IMR-90 (cell line): Measurements from ENCODE around the gene HMG20B. TPM values are rescaled to one million over a fixed set of nuclear protein-coding genes. Genes with fewer than 3 reads are reported as not detected.

ENCODE experiments used
- ATAC-seq: fragments of 200-7000 bp; cut with Tn5 transposase; 2 replicates; pipeline ENCODE4 v1.9.1; 2020; ENCODE audit warnings: low read depth, mild to moderate bottlenecking, moderate library complexity
- BruUV-seq: library from RNA; stranded (reverse); fragments of 400-500 nt; replicated peaks from 2 replicates; lab custom pipeline; 2021; lab: Mats Ljungman, UMichigan
- CTCF ChIA-PET: fragments of 300-600 bp; formaldehyde crosslinking; extraction: SDS; loops from one replicate; lab custom pipeline; 2021; ENCODE audit warnings: antibody characterized with exemption; lab: Yijun Ruan, JAX
- POLR2A ChIA-PET: fragments of 300-600 bp; sonication (Branson Sonifier 250); formaldehyde crosslinking; loops from one replicate; lab custom pipeline; 2022; ENCODE audit warnings: antibody characterized with exemption; ENCODE audit not compliant: unreplicated experiment; lab: Charles Lee
- DNase-seq: peaks from one replicate; pipeline ENCODE4 v3.0.0; 2013
- H2AFZ ChIP-seq: replicated peaks from 2 replicates; pipeline ENCODE3; 2013; ENCODE audit warnings: low read length, mild to moderate bottlenecking; ENCODE audit not compliant: poor library complexity
- H2AK5ac ChIP-seq: 2 replicates; pipeline ENCODE4 v1.6.1; 2013; ENCODE audit warnings: low read depth, low read length, inconsistent platforms
- H2AK9ac ChIP-seq: replicated peaks from 2 replicates; pipeline ENCODE3; 2013; ENCODE audit warnings: mild to moderate bottlenecking, low read depth, low read length, moderate library complexity; ENCODE audit not compliant: poor library complexity
- H2BK120ac ChIP-seq: 2 replicates; pipeline ENCODE4 v1.6.1; 2013; ENCODE audit warnings: low read depth, low read length, inconsistent platforms
- H2BK15ac ChIP-seq: 3 replicates; pipeline ENCODE4 v1.6.1; 2013; ENCODE audit warnings: low read depth, low read length, inconsistent platforms
- H2BK20ac ChIP-seq: 2 replicates; pipeline ENCODE4 v1.6.1; 2013; ENCODE audit warnings: low read depth, mild to moderate bottlenecking, inconsistent platforms, low read length, moderate library complexity
- H2BK5ac ChIP-seq: 2 replicates; pipeline ENCODE4 v1.6.1; 2013; ENCODE audit warnings: mild to moderate bottlenecking, low read depth, low read length, inconsistent platforms; ENCODE audit not compliant: poor library complexity, severe bottlenecking
- H3K14ac ChIP-seq: replicated peaks from 2 replicates; pipeline ENCODE4 v1.6.1; 2013; ENCODE audit warnings: low read depth, low read length, inconsistent platforms
- H3K18ac ChIP-seq: 2 replicates; pipeline ENCODE4 v1.6.1; 2013; ENCODE audit warnings: low read depth, low read length, control low read depth
- H3K23ac ChIP-seq: 2 replicates; pipeline ENCODE4 v1.6.1; 2013; ENCODE audit warnings: low read depth, low read length, inconsistent platforms
- H3K27ac ChIP-seq: 2 replicates; pipeline ENCODE4 v1.5.1; 2013; ENCODE audit warnings: mild to moderate bottlenecking, control low read depth, low read length; ENCODE audit not compliant: insufficient read depth
- H3K27me3 ChIP-seq: 2 replicates; pipeline ENCODE4 v1.6.1; 2013; ENCODE audit warnings: low read length; ENCODE audit not compliant: control insufficient read depth, insufficient read depth
- H3K36me3 ChIP-seq: 2 replicates; pipeline ENCODE4 v1.6.1; 2013; ENCODE audit warnings: low read length, mixed read lengths; ENCODE audit not compliant: control insufficient read depth, insufficient read depth
- H3K4ac ChIP-seq: 2 replicates; pipeline ENCODE4 v1.6.1; 2013; ENCODE audit warnings: low read depth, low read length, inconsistent platforms
- H3K4me1 ChIP-seq: 2 replicates; pipeline ENCODE4 v1.6.1; 2013; ENCODE audit warnings: low read length, mixed read lengths; ENCODE audit not compliant: control insufficient read depth, insufficient read depth
- H3K4me2 ChIP-seq: 2 replicates; pipeline ENCODE4 v1.6.1; 2013; ENCODE audit warnings: low read depth, mild to moderate bottlenecking, control low read depth, low read length, moderate library complexity
- H3K4me3 ChIP-seq: 2 replicates; pipeline ENCODE4 v1.5.1; 2013; ENCODE audit warnings: low read depth, mild to moderate bottlenecking, control low read depth, low read length, moderate library complexity; ENCODE audit not compliant: insufficient read depth
- H3K56ac ChIP-seq: 2 replicates; pipeline ENCODE4 v1.6.1; 2013; ENCODE audit warnings: low read length, inconsistent platforms; ENCODE audit not compliant: insufficient read depth; ENCODE audit errors: extremely low read depth
- H3K79me1 ChIP-seq, 2 experiments: 2 replicates each; pipeline ENCODE4 v1.6.1; 2013; ENCODE audit warnings: low read length in 2 of 2, inconsistent platforms in 1 of 2, low read depth in 1 of 2
- H3K9ac ChIP-seq: 2 replicates; pipeline ENCODE4 v1.6.1; 2013; ENCODE audit warnings: low read depth, low read length, control low read depth
- H3K9me1 ChIP-seq: 2 replicates; pipeline ENCODE4 v1.6.1; 2013; ENCODE audit warnings: low read length, inconsistent platforms; ENCODE audit not compliant: insufficient read depth
- H3K9me3 ChIP-seq: 2 replicates; pipeline ENCODE4 v1.6.1; 2013; ENCODE audit warnings: low read length; ENCODE audit not compliant: control insufficient read depth, insufficient read depth
- H4K20me1 ChIP-seq: 2 replicates; pipeline ENCODE4 v1.6.1; 2013; ENCODE audit warnings: low read length, inconsistent platforms; ENCODE audit not compliant: insufficient read depth
- H4K5ac ChIP-seq: 2 replicates; pipeline ENCODE4 v1.6.1; 2013; ENCODE audit warnings: mild to moderate bottlenecking, low read depth, low read length, control low read depth
- H4K8ac ChIP-seq, 2 experiments: 2 replicates each; pipeline ENCODE4 v1.6.1; 2013; ENCODE audit warnings: low read depth in 2 of 2, low read length in 2 of 2, control low read depth in 1 of 2, inconsistent platforms in 1 of 2
- H4K91ac ChIP-seq: 2 replicates; pipeline ENCODE4 v1.6.1; 2013; ENCODE audit warnings: low read depth, low read length, inconsistent platforms; ENCODE audit not compliant: insufficient read depth
- CTCF ChIP-seq: conservative IDR thresholded peaks from 2 replicates; pipeline ENCODE4 v1.5.1; 2012; ENCODE audit warnings: mild to moderate bottlenecking, low read depth, low read length, improper control_type of control experiment
- MAZ ChIP-seq: IDR thresholded peaks from 2 replicates; pipeline ENCODE4 v1.6.1; 2012; ENCODE audit warnings: low read depth, mild to moderate bottlenecking, low read length, improper control_type of control experiment, moderate library complexity, borderline replicate concordance
- MXI1 ChIP-seq: IDR thresholded peaks from 2 replicates; pipeline ENCODE4 v1.6.1; 2012; ENCODE audit warnings: low read depth, mild to moderate bottlenecking, low read length, moderate library complexity, borderline replicate concordance
- RAD21 ChIP-seq: IDR thresholded peaks from 2 replicates; pipeline ENCODE4 v1.6.1; 2012; ENCODE audit warnings: low read length, improper control_type of control experiment
- USF2 ChIP-seq: fragments of 150-350 bp; IDR thresholded peaks from 2 replicates; pipeline ENCODE4 v1.6.1; 2017; ENCODE audit warnings: mild to moderate bottlenecking, antibody characterized with exemption, low read length, low read depth
- WGBS, 2 experiments: methylation state at CpG; one replicate each; pipeline versions ENCODE4 v1.1.5 to v1.1.7; 2013; ENCODE audit warnings: missing lambda C conversion rate in 2 of 2; ENCODE audit not compliant: insufficient read length in 1 of 2; ENCODE audit errors: extremely low coverage in 2 of 2; 5-methylcytosine and 5-hydroxymethylcytosine counted together
- dilution Hi-C: fragments of 300-500 bp; cut with HindIII; formaldehyde crosslinking; loops from one replicate; pipeline ENCODE4 v1.14.3; 2018; ENCODE audit warnings: low sequenced_read_pairs; ENCODE audit not compliant: unreplicated experiment
- in situ Hi-C: fragments of 300-500 bp; cut with MboI; formaldehyde crosslinking; loops from 3 replicates; pipeline ENCODE4 v1.14.3; 2019; ENCODE audit warnings: low sequenced_read_pairs, inconsistent platforms, mixed read lengths
- intact Hi-C: fragments of 100-400 bp; cut with micrococcal nuclease; formaldehyde crosslinking; loops from 2 replicates; pipeline ENCODE4 v1.10.0; 2022
- polyA plus RNA-seq, 3 experiments: library from polyadenylated mRNA; depleted of rRNA; stranded (reverse); fragments of >200 nt; gene quantifications; 2 replicates each; pipeline ENCODE4 v1.2.3, GENCODE V29; 2012; ENCODE audit warnings: low replicate concordance in 1 of 3
- total RNA-seq: library from RNA; depleted of rRNA; stranded (reverse); fragments of >200 nt; gene quantifications from 2 replicates; pipeline ENCODE4 v1.2.3, GENCODE V29; 2012

HMG20B gene
- total and polyA plus RNA-seq, 2 of the 4 experiments (the other 2 are of a cell fraction): 57.5 to 63.8 TPM

GRCh38 chr19:3573858-3574637 lies 1.3 kb downstream of the HMG20B start:
- H2BK15ac ChIP-seq: no peak overlapping the region
- H4K5ac ChIP-seq: peak overlapping the region; percentile 48; the same call in 1 of the 2 replicates
- no peaks in the 10 kb centered on the region for H3K27me3 ChIP-seq
- H3K4me1 ChIP-seq: no peaks in the 10 kb centered on the region
- dilution Hi-C loops (no loop called here), in situ Hi-C loops (no loop called here), intact Hi-C loops (no loop called here)
- no peak overlapping the region for H3K14ac ChIP-seq
- CTCF ChIA-PET: interaction anchor here (0.6 kb wide), 1 partner anchor 690 kb away, joined by 6 read pairs; no protein-coding TSS in a partner anchor
- H2AK9ac ChIP-seq: peak overlapping the region; percentile 33
- DNase-seq (peak; percentile 93), ATAC-seq (peak; percentile 65)
- peak overlapping the region; percentile 30 for H2BK5ac ChIP-seq
- no peak overlapping the region for H3K9ac ChIP-seq
- H3K23ac ChIP-seq: 0 out of 2 replicates have a peak overlapping the region, but pooled peaks have one; percentile 59
- H3K4me3 ChIP-seq: peak overlapping the region; percentile 87
- WGBS, 2 experiments: 75% methylated on average over 25 of the region's 55 CpGs; no CpG with 5 or more reads in 1 of the 2 experiments
- H3K18ac ChIP-seq: no peak overlapping the region
- BruUV-seq: no TSS peak
- peak overlapping the region; percentile 79 for H2AFZ ChIP-seq
- H3K4me2 ChIP-seq: peak overlapping the region; percentile 87; the same call in 1 of the 2 replicates
- POLR2A ChIA-PET: interaction anchor here (0.9 kb wide), 1 partner anchor 897 kb away, joined by 3 read pairs; no protein-coding TSS in a partner anchor
- peaks cover 7 to 22% of the 10 kb centered on the region in 2 experiments; a peak in 3 of 4 replicates for H3K79me1 ChIP-seq
- TF ChIP-seq MXI1 (no peak), USF2 (0 out of 2 replicates have a peak, but pooled peaks have one; percentile 29), CTCF (no peak), MAZ (peak; percentile 37; the same call in 1 of the 2 replicates), RAD21 (no peak)
- peaks cover 10% of the 10 kb centered on the region; the same call in 1 of the 2 replicates for H4K20me1 ChIP-seq
- peaks cover 4% of the 10 kb centered on the region for H3K9me1 ChIP-seq
- H3K9me3 ChIP-seq: no peaks in the 10 kb centered on the region
- peak overlapping the region; percentile 70 for H2AK5ac ChIP-seq
- H3K4ac ChIP-seq: no peak overlapping the region
- no peak overlapping the region; the same call in 1 of the 2 replicates for H4K91ac ChIP-seq
- H3K56ac ChIP-seq: no peak overlapping the region
- peak overlapping the region in 1 of 2 experiments; percentile 91; a peak in 2 of 4 replicates for H4K8ac ChIP-seq
- H3K27ac ChIP-seq: no peak overlapping the region
- H3K36me3 ChIP-seq: peaks cover 15% of the 10 kb centered on the region; the same call in 1 of the 2 replicates
- H2BK120ac ChIP-seq: no peak overlapping the region
- no peak overlapping the region for H2BK20ac ChIP-seq
